ENCODE measurements around the gene KCNA5. TPM values are rescaled to one million over a fixed set of nuclear protein-coding genes. Genes with fewer than 3 reads are reported as not detected.

Gene KCNA5
- total RNA-seq, 1 donor from 2014 or later, result 0.50 TPM

- peak; percentile 26 for DNase-seq (ENCODE audit: low read depth)
- no peaks in the 10 kb centered on the region for H3K27me3 ChIP-seq (ENCODE audit: control insufficient read depth, insufficient read depth, low read length)
- H3K4me3 ChIP-seq (ENCODE audit: low read depth, low read length), result no peak overlapping the region
- TF ChIP-seq, protein P1, sequence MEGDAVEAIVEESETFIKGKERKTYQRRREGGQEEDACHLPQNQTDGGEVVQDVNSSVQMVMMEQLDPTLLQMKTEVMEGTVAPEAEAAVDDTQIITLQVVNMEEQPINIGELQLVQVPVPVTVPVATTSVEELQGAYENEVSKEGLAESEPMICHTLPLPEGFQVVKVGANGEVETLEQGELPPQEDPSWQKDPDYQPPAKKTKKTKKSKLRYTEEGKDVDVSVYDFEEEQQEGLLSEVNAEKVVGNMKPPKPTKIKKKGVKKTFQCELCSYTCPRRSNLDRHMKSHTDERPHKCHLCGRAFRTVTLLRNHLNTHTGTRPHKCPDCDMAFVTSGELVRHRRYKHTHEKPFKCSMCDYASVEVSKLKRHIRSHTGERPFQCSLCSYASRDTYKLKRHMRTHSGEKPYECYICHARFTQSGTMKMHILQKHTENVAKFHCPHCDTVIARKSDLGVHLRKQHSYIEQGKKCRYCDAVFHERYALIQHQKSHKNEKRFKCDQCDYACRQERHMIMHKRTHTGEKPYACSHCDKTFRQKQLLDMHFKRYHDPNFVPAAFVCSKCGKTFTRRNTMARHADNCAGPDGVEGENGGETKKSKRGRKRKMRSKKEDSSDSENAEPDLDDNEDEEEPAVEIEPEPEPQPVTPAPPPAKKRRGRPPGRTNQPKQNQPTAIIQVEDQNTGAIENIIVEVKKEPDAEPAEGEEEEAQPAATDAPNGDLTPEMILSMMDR (IDR thresholded peaks at IDR 0.05; ENCODE audit: insufficient read depth, low read length, poor library complexity, severe bottlenecking), result peak; percentile 67
- no peaks in the 10 kb centered on the region for H3K36me3 ChIP-seq (ENCODE audit: control insufficient read depth, insufficient read depth, low read length)
These were observed 40.5 kb downstream of the KCNA5 start for GRCh38 chr12:5083955-5084849.

- no peak overlapping the region for H3K4me3 ChIP-seq (ENCODE audit: low read depth, low read length)
- TF ChIP-seq, protein P1 (IDR thresholded peaks at IDR 0.05; ENCODE audit: insufficient read depth, low read length, poor library complexity, severe bottlenecking), result no peak
- H3K27me3 ChIP-seq (ENCODE audit: control insufficient read depth, insufficient read depth, low read length), result no peaks in the 10 kb centered on the region
- no peaks in the 10 kb centered on the region for H3K36me3 ChIP-seq (ENCODE audit: control insufficient read depth, insufficient read depth, low read length)
- DNase-seq (ENCODE audit: low read depth), result peak; percentile 95
These were observed 42.2 kb downstream of the KCNA5 start for GRCh38 chr12:5085896-5086295.

DNA sequence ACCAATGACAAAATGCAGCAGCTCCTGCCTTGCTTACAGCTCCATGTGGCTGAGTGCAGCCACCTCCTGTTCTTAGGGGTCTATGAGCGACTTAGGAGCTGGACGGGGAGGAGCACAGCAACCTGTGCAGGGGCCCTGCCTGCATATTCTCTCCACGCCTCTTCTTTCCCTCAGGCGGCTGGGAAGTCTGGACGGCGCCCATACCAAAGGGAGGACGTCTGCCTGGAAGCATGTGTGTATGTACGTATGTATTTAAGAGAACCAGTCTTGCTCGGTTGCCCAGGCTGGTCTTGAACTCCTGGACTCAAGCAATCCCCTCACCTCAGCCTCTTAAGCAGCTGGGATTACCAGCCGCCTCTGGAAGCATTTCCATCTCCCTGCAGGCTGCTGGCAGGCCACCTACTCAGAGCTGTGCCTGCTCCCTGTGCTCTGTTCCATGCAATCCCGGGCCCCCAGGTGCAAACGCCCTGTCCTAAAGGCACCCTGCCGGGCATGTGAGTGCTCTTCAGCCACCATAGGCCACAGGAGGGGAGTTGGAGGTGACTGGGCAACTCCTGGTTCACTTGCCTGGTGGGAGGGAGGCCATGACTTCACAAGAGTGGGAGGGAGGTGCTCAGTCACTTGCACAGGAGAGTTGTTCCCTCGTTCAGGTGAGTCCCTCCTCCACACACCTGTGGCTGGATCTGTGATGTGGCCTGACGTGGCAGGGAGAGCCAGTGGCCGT, 44.3 kb downstream of the KCNA5 start:
- TF ChIP-seq, protein P1 (IDR thresholded peaks at IDR 0.05; ENCODE audit: insufficient read depth, low read length, poor library complexity, severe bottlenecking), result no peak
- Histone ChIP-seq H3K4me3 (ENCODE audit: low read depth, low read length) (no peak overlapping the region), H3K27me3 (ENCODE audit: control insufficient read depth, insufficient read depth, low read length) (no peaks in the 10 kb centered on the region), H3K36me3 (ENCODE audit: control insufficient read depth, insufficient read depth, low read length) (no peaks in the 10 kb centered on the region)
- no peak for DNase-seq (ENCODE audit: low read depth)

DNA sequence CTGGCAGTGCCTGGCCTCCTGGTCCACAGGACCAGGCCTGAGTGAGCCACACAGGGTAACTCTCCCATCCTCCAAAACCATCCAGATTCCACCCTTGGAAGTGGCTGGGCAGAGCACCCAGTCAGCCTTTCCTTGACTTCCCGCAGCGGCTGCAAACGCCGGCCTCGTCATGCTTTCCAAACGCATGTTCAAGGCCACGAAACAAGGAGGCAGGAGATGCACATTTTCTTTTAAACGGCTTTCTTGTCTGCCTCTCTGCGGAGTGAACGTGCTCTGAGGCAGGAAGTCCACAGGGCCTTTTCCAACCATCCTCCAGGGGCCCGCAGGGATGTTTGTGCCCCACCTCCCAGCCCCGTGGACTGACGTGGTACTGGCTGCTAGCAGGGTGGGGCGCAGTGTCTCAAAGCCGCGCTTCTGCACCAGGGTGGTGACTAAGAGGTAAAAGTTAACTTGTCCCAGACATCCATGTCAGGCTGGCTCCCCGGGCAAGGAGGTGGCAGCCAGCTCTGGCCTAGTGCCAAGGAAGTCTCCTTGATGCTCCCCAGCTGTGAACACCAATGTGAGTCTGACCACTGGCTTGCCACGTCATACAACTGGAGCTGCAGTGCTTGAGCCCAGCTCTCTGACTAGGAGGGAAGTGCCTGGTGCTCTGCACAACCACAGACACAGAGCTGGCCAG, 45.0 kb downstream of the KCNA5 start:
- no peak for DNase-seq (ENCODE audit: low read depth)
- H3K27me3 ChIP-seq (ENCODE audit: control insufficient read depth, insufficient read depth, low read length), result no peaks in the 10 kb centered on the region
- H3K36me3 ChIP-seq (ENCODE audit: control insufficient read depth, insufficient read depth, low read length), result no peaks in the 10 kb centered on the region
- H3K4me3 ChIP-seq (ENCODE audit: low read depth, low read length), result no peak overlapping the region
- TF ChIP-seq, protein P1 (IDR thresholded peaks at IDR 0.05; ENCODE audit: insufficient read depth, low read length, poor library complexity, severe bottlenecking), result no peak

GRCh38 chr12:5094551-5094950, 50.9 kb downstream of the KCNA5 start:
- DNase-seq (ENCODE audit: low read depth), result no peak
- peaks cover 2% of the 10 kb centered on the region for H3K27me3 ChIP-seq (ENCODE audit: control insufficient read depth, insufficient read depth, low read length)
- no peak overlapping the region for H3K4me3 ChIP-seq (ENCODE audit: low read depth, low read length)
- H3K36me3 ChIP-seq (ENCODE audit: control insufficient read depth, insufficient read depth, low read length), result no peaks in the 10 kb centered on the region
- TF ChIP-seq, protein P1 (IDR thresholded peaks at IDR 0.05; ENCODE audit: insufficient read depth, low read length, poor library complexity, severe bottlenecking), result no peak
